WTC11 (cell line): ENCODE data around the gene LRCH4.

Source experiments
- ATF2 ChIP-seq: sonication (generic); formaldehyde crosslinking; IDR thresholded peaks from 2 replicates; pipeline ENCODE4 v1.8.1; 2022; ENCODE audit warnings: low read depth, missing genetic modification reagents, borderline replicate concordance
- CTCF ChIP-seq: fragments of 200-600 bp; IDR thresholded peaks from 2 replicates; pipeline ENCODE4 v1.8.0; 2022; ENCODE audit warnings: antibody characterized with exemption
- GABPB1 ChIP-seq: sonication (generic); formaldehyde crosslinking; IDR thresholded peaks from 2 replicates; pipeline ENCODE4 v1.8.1; 2023; ENCODE audit warnings: mild to moderate bottlenecking, missing genetic modification reagents
- NFATC4 ChIP-seq: fragments of 250-450 bp; sonication (Bioruptor Pico); IDR thresholded peaks from 2 replicates; pipeline ENCODE4 v1.9.0; 2021; ENCODE audit warnings: mild to moderate bottlenecking

GRCh38 chr7:100571829-100572116 is 14.2 kb downstream of the LRCH4 start:
- TF ChIP-seq GABPB1 (CRISPR knock-in tag), result no peak
- TF ChIP-seq CTCF, result no peak
- no peak for TF ChIP-seq NFATC4
- TF ChIP-seq ATF2 (CRISPR knock-in tag), result no peak
